PC-9 (cell line): Measurements from ENCODE around the gene LDLRAD3. TPM values are rescaled to one million over a fixed set of nuclear protein-coding genes. Genes with fewer than 3 reads are reported as not detected.

Experiments
- BruUV-seq: library from RNA; stranded (reverse); fragments of 400-500 nt; replicated peaks from 2 replicates; lab custom pipeline; 2021; lab: Mats Ljungman, UMichigan
- CTCF ChIA-PET: fragments of 300-600 bp; sonication (Branson Sonifier 250); formaldehyde crosslinking; loops from one replicate; lab custom pipeline; 2022; ENCODE audit warnings: antibody characterized with exemption; lab: Charles Lee
- POLR2A ChIA-PET: fragments of 300-600 bp; sonication (Branson Sonifier 250); formaldehyde crosslinking; loops from one replicate; lab custom pipeline; 2022; ENCODE audit warnings: antibody characterized with exemption; ENCODE audit not compliant: unreplicated experiment; lab: Charles Lee
- DNase-seq, 2 experiments: peaks; one replicate each; pipeline versions ENCODE4 v3.0.0 to v3.0.0-alpha.2; 2015 to 2022; ENCODE audit warnings: mixed read lengths in 1 of 2
- H2AFZ ChIP-seq: fragments of 200-600 bp; sonication (generic); 2 replicates; pipeline ENCODE4 v1.8.1; 2017; ENCODE audit warnings: antibody characterized with exemption
- H3F3A ChIP-seq: fragments of 200-600 bp; sonication (generic); 2 replicates; pipeline ENCODE4 v1.8.1; 2017; ENCODE audit warnings: antibody characterized with exemption, mild to moderate bottlenecking, low read depth; ENCODE audit not compliant: insufficient read depth
- H3K27ac ChIP-seq: fragments of 200-600 bp; sonication (generic); 2 replicates; pipeline ENCODE4 v1.6.1; 2016; ENCODE audit warnings: mixed run types
- H3K27me3 ChIP-seq: fragments of 200-600 bp; sonication (generic); 2 replicates; pipeline ENCODE4 v1.6.1; 2016; ENCODE audit warnings: low read depth, mixed run types; ENCODE audit not compliant: insufficient read depth
- H3K36me3 ChIP-seq: fragments of 200-600 bp; sonication (generic); 2 replicates; pipeline ENCODE4 v1.6.1; 2016; ENCODE audit warnings: low read depth, mixed run types
- H3K4me1 ChIP-seq: fragments of 200-600 bp; sonication (generic); replicated peaks from 2 replicates; pipeline ENCODE4 v1.6.1; 2016; ENCODE audit warnings: mixed run types; ENCODE audit not compliant: insufficient read depth
- H3K4me2 ChIP-seq: fragments of 200-600 bp; sonication (generic); 2 replicates; pipeline ENCODE4 v1.6.1; 2017; ENCODE audit warnings: mixed run types
- H3K4me3 ChIP-seq: fragments of 200-600 bp; sonication (generic); 2 replicates; pipeline ENCODE4 v1.6.1; 2016; ENCODE audit warnings: mixed run types
- H3K79me2 ChIP-seq: fragments of 200-600 bp; sonication (generic); 2 replicates; pipeline ENCODE4 v1.6.1; 2017; ENCODE audit warnings: low read depth, mixed run types
- H3K9me2 ChIP-seq: fragments of 200-600 bp; sonication (generic); 2 replicates; pipeline ENCODE4 v1.8.1; 2017; ENCODE audit warnings: mild to moderate bottlenecking; ENCODE audit not compliant: insufficient read depth
- H3K9me3 ChIP-seq: fragments of 200-600 bp; sonication (generic); 2 replicates; pipeline ENCODE4 v1.8.1; 2016; ENCODE audit warnings: low read depth; ENCODE audit not compliant: insufficient read depth
- H4K20me1 ChIP-seq: fragments of 200-600 bp; sonication (generic); 2 replicates; pipeline ENCODE4 v1.8.1; 2017; ENCODE audit not compliant: insufficient read depth
- EZH2 ChIP-seq: fragments of 200-600 bp; sonication (generic); IDR thresholded peaks from 2 replicates; pipeline ENCODE4 v1.8.0; 2017; ENCODE audit warnings: antibody characterized with exemption, low read depth
- intact Hi-C: fragments of 100-400 bp; cut with micrococcal nuclease; formaldehyde crosslinking; loops from one replicate; pipeline ENCODE4 v1.10.0; 2022; ENCODE audit not compliant: unreplicated experiment
- total RNA-seq: library from RNA; stranded (reverse); gene quantifications from 2 replicates; pipeline ENCODE4 v1.2.3, GENCODE V29; 2021
- TF ChIP-seq, protein P1 (sequence below): fragments of 200-600 bp; sonication (generic); conservative IDR thresholded peaks from 2 replicates; pipeline ENCODE4 v1.6.1; 2017; ENCODE audit warnings: mixed run types, antibody characterized with exemption, mild to moderate bottlenecking, moderate library complexity

Gene LDLRAD3
- total RNA-seq, 1 experiment from 2014 or later = 15.9 TPM

GRCh38 chr11:36059660-36060059, 115.8 kb downstream of the LDLRAD3 start:
- Histone ChIP-seq H3K79me2 (no peaks in the 10 kb centered on the region), H3K27ac (no peak overlapping the region), H2AFZ (no peak overlapping the region), H3F3A (no peaks in the 10 kb centered on the region), H3K9me2 (no peaks in the 10 kb centered on the region), H3K36me3 (no peaks in the 10 kb centered on the region), H3K4me1 (no peaks in the 10 kb centered on the region), H3K27me3 (no peaks in the 10 kb centered on the region), H3K4me2 (no peak overlapping the region), H3K4me3 (no peak overlapping the region), H3K9me3 (no peaks in the 10 kb centered on the region), H4K20me1 (no peaks in the 10 kb centered on the region)
- ChIA-PET CTCF (no interaction called here), POLR2A (interaction anchor here (0.7 kb wide), 1 partner anchor 13 kb away, joined by 3 read pairs; no protein-coding TSS in a partner anchor)
- intact Hi-C loops = loop anchor here (5.0 to 10.0 kb wide), 2 partner anchors 198 to 435 kb away; no protein-coding TSS in a partner anchor
- BruUV-seq = no TSS peak
- DNase-seq = no peak
- TF ChIP-seq EZH2 = no peak
- TF ChIP-seq, protein P1, sequence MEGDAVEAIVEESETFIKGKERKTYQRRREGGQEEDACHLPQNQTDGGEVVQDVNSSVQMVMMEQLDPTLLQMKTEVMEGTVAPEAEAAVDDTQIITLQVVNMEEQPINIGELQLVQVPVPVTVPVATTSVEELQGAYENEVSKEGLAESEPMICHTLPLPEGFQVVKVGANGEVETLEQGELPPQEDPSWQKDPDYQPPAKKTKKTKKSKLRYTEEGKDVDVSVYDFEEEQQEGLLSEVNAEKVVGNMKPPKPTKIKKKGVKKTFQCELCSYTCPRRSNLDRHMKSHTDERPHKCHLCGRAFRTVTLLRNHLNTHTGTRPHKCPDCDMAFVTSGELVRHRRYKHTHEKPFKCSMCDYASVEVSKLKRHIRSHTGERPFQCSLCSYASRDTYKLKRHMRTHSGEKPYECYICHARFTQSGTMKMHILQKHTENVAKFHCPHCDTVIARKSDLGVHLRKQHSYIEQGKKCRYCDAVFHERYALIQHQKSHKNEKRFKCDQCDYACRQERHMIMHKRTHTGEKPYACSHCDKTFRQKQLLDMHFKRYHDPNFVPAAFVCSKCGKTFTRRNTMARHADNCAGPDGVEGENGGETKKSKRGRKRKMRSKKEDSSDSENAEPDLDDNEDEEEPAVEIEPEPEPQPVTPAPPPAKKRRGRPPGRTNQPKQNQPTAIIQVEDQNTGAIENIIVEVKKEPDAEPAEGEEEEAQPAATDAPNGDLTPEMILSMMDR = no peak

DNA sequence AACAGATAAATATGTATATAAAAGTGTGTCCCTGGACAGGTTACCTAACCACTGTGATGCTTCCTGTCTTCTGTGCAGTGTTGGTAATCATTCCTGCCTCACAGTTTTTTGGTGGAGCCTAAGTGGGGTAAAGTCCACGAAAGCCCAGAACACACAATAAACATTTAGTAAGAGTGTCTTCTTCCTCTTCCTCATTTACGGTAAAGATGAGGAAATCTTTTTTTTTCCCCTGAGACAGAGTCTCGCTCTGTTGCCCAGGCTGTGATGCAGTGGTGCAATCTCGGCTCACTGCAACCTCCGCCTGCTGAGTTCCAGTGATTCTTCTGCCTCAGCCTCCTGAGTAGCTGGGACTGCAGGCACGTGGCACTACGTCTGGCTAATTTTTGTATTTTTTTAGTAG, 117.1 kb downstream of the LDLRAD3 start:
- no peaks in the 10 kb centered on the region for H3K9me2 ChIP-seq
- no TSS peak for BruUV-seq
- H3K79me2 ChIP-seq = no peaks in the 10 kb centered on the region
- TF ChIP-seq EZH2 = no peak
- H3K9me3 ChIP-seq = no peaks in the 10 kb centered on the region
- H3K4me3 ChIP-seq = no peak overlapping the region
- H4K20me1 ChIP-seq = no peaks in the 10 kb centered on the region
- DNase-seq = no peak
- ChIA-PET POLR2A (no interaction called here), CTCF (interaction anchor here (1.3 kb wide), 1 partner anchor 239 kb away, joined by 4 read pairs; no protein-coding TSS in a partner anchor)
- no peaks in the 10 kb centered on the region for H3K27me3 ChIP-seq
- intact Hi-C loops = no loop called here
- H3K4me1 ChIP-seq = no peaks in the 10 kb centered on the region
- H3K27ac ChIP-seq = no peak overlapping the region
- H3K36me3 ChIP-seq = no peaks in the 10 kb centered on the region
- no peaks in the 10 kb centered on the region for H3F3A ChIP-seq
- no peak overlapping the region for H3K4me2 ChIP-seq
- H2AFZ ChIP-seq = no peak overlapping the region

DNA sequence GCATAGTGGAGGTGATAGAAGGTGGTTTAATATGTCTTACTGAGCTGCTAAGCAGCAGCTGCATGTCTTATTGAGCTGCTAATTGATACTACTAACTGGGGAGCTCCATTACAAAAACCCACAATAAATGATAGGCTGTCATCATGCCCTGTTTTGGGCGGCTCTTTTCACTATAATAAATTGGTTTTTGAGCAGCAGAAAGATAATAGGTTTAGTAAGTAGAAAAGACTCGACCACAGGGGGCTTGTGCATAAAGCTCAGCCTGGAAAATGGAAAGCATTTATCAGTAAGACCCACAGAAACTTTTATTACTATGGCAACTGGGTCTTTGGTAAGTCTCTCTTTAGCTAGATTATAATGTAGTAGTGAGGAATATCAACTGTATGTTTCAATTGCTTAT, 117.6 kb downstream of the LDLRAD3 start:
- no peak overlapping the region for H2AFZ ChIP-seq
- H3K36me3 ChIP-seq = no peaks in the 10 kb centered on the region
- BruUV-seq = no TSS peak
- no peaks in the 10 kb centered on the region for H3F3A ChIP-seq
- ChIA-PET POLR2A (interaction anchor here (0.6 kb wide), 1 partner anchor 39 kb away, joined by 4 read pairs; no protein-coding TSS in a partner anchor), CTCF (interaction anchor here (1.3 kb wide), 1 partner anchor 239 kb away, joined by 4 read pairs; no protein-coding TSS in a partner anchor)
- H3K79me2 ChIP-seq = no peaks in the 10 kb centered on the region
- no peaks in the 10 kb centered on the region for H4K20me1 ChIP-seq
- peaks cover 1% of the 10 kb centered on the region; the same call in 1 of the 2 replicates for H3K9me3 ChIP-seq
- no peaks in the 10 kb centered on the region for H3K4me1 ChIP-seq
- no peak overlapping the region for H3K4me3 ChIP-seq
- H3K27ac ChIP-seq = no peak overlapping the region
- H3K27me3 ChIP-seq = no peaks in the 10 kb centered on the region
- intact Hi-C loops = no loop called here
- TF ChIP-seq, protein P1 = no peak
- no peak for TF ChIP-seq EZH2
- DNase-seq = no peak
- H3K9me2 ChIP-seq = no peaks in the 10 kb centered on the region
- no peak overlapping the region for H3K4me2 ChIP-seq
